HG02759 (cell line): ENCODE measurements around the gene MCAT.
"Not testable (repeated sequence)": the region's sequence is repeated elsewhere in the genome, so short reads cannot be mapped to it uniquely, and the experiment has no call there.

ENCODE experiments used
- ATAC-seq: cut with Tn5 transposase; IDR thresholded peaks from one replicate; pipeline ENCODE4 v1.9.1; 2021; ENCODE audit warnings: mild to moderate bottlenecking, moderate library complexity; ENCODE audit not compliant: unreplicated experiment

The MCAT gene

GRCh38 chr22:43156413-43156812, 13.2 kb upstream of the MCAT start:
- ATAC-seq: no peak

DNA sequence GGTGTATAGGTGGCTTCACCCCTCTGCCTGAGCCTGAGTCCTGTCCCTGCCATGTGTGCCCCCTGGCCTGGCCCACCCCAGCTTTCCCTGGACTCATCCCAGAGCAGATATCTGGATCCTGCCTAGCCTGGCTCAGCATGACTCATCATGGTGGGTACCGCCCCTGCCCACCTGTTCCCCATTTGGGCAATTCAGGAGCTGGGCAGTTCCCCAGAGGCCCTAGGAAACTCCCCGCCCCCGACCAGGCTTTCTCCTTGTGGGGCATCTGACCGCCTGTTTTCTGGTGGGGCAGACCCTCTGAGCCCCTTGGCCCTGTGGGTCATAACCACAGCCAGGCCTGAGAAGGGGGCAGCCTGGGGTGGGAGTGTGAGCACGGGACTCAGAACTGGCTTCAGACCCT, 12.6 kb upstream of the MCAT start:
- ATAC-seq: no peak

DNA sequence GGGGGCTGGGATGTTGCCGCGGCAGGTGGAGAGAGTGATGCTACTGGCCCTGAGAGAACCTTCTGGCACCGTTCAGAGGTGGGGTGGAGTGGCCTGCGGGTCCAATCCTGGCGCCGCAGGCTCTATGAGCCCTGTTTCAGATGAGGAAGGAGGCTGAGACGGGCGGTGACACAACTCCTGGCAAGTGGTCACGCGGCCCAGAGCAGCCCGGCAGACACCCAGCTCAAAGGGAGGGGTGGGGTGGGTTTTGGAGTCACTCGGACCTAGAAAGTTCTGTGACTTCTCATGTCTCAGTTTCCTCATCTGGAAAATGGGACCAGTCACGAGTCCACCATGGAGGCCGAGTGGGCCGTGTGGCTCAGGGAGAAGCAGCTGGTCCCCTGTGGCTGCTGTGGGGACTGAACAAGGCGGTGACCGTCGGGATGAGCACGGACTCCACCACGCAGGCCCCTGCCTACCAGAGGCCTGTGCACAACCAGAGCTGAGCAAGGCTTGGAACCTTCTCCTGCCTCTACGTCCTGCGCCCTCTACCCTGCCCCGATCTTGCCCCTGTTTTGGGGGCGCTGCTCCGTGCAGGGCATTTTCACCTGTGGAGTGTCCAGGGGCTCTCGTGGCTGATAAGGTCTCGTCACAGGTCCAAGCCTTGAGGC, 11.8 kb upstream of the MCAT start:
- ATAC-seq: no peak

DNA sequence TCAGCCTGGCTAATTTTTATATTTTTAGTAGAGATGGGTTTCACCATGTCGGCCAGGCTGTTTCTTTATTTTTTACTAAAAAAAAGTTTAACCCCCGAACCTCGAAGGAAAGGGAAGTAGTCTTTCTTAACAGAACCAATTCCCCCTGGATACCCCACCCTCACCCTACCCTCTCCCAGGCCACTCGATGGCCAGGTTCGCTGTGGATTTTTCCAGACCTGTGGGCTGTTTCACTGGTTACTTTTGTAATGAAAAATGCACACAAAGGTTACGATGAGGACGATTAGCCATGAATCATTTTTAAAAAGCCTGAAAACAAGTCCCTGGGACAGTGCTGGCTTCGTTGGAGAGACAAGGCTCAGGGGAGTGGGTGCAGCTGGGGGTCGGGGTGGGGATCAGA, 10.7 kb upstream of the MCAT start:
- ATAC-seq: no peak

DNA sequence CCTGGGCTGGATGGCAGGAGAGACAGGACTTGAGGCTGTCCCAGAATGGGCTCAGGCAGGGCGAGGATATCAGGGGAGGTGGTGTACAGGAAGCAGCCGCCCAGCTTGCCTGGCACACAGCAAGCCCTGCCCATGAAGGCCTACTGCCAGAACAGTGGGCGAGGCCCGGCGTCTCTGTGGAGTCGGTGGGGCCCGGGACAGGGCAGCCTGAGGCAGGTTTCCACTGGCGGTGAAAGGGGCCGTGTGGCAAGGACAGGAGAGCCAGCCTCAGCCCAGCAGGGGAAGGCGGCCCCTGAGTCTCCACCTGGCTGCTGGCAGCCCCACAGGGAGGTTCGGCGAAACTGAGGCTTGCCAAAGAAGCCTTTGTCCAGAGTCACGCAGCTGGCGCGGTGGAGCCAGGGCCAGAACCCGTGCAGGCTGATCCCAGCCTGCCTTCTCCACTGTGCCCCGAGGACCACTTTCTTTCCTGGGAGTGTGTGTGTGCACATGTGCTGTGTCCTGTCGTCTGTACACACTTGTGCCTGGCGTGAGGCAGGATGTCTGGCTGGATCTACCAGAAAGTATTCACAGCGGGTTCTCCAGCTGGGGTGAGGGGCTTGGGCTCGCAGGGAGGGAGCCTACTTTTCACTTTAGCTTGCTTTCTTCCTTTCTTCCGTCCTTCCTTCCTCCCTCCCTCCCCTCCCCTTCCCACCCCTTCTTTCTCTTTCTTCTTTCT, 9.3 kb upstream of the MCAT start:
- no peak for ATAC-seq

GRCh38 chr22:43152003-43152356, 8.8 kb upstream of the MCAT start:
- no peak for ATAC-seq

- no peak for ATAC-seq
These were observed 8.2 kb upstream of the MCAT start, which contains the start of gene TSPO for GRCh38 chr22:43151251-43152002. TSPO (plus strand) TSS chr22:43151559; CDS start chr22:43159239, 7,680 bp downstream.

DNA sequence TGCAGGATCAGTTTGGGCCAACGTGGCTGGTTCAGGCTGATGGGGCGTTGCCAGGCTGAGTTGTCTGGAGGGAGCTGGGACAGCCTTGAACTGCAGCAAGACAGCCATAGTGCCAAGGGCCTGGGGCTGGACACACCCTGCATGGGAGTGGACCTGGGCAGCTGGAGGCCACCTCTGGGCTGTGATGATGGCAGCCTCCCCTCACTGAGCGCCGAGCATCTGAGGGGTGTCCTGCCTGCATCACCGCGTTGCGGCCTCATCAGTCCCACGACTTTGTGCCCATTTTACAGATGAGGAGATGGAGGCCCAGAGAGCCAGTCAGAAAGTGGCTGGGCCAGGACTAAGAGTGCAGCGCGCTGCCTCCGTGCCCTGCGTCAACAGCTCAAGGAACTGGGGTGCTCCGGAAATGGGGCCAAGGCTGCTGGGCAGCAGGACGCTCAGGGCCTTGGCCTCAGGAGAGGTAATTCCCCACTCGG, 7.6 kb upstream of the MCAT start:
- ATAC-seq: no peak

GRCh38 chr22:43148581-43148980, 5.4 kb upstream of the MCAT start:
- no peak for ATAC-seq

DNA sequence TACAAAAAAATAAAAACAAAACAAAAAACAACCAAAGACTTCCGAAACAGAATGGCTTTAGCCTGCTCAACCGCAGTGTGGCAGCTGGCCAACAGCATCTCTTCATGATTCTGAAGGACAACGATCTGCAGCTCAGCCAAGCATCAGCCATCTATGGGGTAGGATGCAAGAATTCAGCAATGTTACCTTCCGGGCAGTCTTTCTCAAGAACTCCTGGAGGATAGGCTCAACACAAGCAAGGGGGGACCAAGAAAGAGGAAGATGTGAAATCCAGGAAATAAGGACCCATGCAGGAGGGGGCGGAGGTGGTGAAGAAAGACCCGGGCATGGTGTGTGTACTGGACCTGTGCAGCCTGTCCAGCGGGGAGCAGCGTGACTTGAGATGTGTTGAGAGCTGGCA, 4.6 kb upstream of the MCAT start:
- no peak for ATAC-seq

DNA sequence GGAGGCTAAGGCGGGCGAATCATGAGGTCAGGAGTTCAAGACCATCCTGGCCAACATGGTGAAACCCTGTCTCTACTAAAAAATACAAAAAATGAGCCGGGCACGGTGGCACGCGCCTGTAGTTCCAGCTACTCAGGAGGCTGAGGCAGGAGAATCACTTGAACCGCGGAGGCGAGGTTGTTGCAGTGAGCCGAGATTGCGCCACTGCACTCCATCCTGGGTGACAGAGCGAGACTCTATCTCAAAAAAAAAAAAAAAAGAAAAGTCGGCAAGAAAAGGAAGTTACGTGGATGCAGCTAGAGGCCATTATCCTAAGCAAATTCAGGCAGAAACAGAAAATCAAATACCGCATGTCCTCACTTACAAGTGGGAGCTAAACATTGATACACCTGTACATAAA, 3.1 kb upstream of the MCAT start:
- not testable (repeated sequence) for ATAC-seq

GRCh38 chr22:43145371-43145770, 2.2 kb upstream of the MCAT start:
- not testable (repeated sequence) for ATAC-seq

GRCh38 chr22:43144949-43145348, 1.8 kb upstream of the MCAT start:
- ATAC-seq: no peak

DNA sequence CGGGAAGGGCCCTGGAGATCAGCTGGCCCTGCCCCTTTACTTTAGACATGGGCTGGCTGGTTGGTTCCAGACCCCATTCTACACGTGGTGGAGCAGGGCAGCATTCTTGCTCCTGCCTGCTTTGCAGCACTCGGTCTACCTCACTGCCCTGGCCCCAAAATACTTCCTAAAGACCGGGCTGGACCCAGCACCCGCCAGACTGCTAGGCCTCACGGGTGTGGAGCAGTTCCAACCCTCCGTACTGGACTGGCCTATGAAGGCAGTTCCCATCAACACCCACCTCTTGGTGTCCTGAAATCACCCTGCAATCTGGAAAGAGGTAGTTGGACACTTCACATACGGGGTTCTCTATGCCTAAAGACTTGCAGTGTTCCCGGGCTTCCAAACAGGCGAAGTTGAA, 6.4 kb downstream of the MCAT start:
- ATAC-seq: no peak

DNA sequence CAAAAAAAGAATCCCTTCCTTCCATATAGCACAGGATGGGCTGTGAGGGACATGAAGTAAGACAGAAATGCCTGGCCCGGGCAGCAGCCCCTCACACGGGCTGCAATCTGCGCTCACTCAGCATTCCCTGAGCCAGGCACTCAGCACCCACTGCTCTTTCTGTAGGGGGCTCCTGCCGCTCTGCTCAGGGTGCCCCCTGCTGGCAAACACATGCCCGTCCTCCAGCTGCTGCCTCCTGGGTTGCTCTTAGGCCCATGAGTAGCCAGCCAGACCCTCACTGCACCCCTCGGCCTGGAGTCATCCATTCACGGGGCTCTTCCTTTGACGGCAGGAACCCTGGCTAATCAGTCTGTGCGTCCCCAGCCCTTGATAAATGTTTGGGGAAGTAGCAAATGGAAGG, 6.9 kb downstream of the MCAT start:
- no peak for ATAC-seq

DNA sequence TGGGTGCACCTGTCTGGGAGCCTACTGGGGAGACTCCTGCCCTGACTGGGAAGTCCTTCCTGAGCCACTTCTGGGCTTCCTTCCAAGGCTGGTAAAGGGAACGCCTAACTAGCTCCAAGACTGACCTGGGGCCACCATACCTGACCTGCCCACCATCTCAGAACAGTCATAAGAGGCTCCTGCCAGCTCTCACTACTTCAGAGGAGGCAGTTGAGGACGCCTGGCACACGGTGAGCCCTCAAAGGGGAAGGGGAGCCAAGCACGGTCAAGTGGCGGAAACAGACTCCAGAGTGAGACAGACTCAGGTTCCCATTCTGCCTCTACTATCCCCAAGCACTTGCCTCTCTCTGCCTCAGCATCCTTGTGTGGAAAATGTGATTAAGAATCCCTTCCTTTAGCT, 7.6 kb downstream of the MCAT start:
- no peak for ATAC-seq

DNA sequence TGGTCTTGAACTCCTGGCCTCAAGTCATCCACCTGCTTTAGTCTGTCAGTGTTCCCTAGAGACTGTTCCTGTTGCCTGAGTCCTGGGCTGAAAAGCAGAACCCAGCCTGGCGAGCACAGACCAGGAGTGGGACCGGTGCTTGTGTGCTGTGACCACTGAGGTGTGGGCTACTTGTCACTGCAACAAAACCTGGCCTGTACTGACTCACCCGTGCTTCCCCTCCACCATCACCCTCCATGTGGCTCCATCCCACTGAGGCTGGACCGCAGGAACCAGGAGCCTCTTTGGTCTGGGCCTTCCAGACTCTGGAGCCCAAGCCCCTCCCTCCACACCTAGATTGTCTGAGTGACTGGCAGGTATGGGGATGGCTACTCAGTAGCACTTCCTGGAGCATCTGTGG, 8.6 kb downstream of the MCAT start:
- ATAC-seq: no peak

DNA sequence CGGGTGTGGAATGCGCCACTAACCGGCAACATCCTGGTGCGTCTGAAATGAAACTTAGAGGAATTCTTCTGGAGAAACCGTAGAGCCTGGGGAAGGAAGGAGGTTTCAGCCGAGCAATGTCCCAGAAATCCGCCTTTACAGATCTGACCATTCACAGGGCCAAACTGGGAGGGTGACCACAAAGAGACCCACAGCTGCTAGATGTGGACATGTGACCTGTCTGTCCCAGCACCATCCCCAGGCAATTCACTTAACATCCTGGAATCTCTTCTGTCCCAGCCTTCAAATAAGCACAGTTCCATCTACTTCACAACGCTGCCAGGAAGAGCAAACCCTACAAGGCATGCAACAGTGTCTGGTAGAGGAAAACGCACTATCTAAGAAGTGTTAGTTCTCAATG, 9.8 kb downstream of the MCAT start:
- no peak for ATAC-seq

GRCh38 chr22:43131773-43132501, 11.3 kb downstream of the MCAT start:
- no peak for ATAC-seq

GRCh38 chr22:43129426-43130425, 13.5 kb downstream of the MCAT start:
- ATAC-seq: no peak
